Activated CD8-positive, alpha-beta memory T cell treated with anti-CD3 and anti-CD28 coated beads, Interleukin-2, amount 50 U/mL, for 48 hours (primary cell): ENCODE data around the gene SH2D4B.
A peak's percentile ranks its signal among the peaks of the same experiment; 100 is the strongest.

Experiments
- DNase-seq: peaks from one replicate; pipeline ENCODE4 v3.0.0-alpha.2; 2020

Gene SH2D4B

DNA sequence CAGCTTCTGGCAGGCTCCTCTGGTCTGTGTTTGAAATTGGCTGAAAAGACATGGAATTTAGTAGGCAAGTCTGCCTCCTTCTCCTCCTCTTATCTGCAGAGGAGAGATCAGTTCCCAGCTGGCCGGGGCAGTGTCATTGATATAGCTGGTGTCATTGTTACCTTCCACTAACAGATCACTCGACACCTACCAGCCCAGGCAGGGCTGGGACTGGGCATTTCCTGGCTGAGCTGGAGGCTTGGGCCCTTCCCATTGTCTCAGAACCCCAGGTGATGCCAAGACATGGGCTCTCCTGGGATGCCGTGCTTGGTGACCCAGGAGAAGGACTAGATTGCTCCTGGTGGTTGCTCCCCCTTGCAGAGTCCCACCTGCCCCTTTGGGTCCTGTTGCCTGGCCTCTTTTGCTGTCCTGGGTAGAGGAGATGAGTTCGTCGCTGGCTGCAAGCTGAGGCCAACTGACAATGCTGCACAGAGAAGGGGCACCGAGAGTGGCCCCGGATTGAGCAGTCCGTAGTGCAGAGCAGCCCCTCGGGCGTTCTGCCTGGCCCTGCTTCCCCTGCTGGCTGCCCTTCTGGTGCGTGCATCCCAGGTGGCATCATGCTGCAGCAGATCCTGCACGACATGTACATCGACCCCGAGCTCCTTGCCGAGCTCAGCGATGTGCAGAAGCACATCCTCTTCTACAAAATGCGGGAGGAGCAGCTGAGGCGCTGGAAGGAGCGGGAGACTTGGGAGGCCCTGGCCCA is at the start of gene SH2D4B:
SH2D4B (plus strand) TSS at position 167 of the 745 bp plus-strand sequence; CDS start at position 597, 430 bp downstream.
- DNase-seq: peak; percentile 48

DNA sequence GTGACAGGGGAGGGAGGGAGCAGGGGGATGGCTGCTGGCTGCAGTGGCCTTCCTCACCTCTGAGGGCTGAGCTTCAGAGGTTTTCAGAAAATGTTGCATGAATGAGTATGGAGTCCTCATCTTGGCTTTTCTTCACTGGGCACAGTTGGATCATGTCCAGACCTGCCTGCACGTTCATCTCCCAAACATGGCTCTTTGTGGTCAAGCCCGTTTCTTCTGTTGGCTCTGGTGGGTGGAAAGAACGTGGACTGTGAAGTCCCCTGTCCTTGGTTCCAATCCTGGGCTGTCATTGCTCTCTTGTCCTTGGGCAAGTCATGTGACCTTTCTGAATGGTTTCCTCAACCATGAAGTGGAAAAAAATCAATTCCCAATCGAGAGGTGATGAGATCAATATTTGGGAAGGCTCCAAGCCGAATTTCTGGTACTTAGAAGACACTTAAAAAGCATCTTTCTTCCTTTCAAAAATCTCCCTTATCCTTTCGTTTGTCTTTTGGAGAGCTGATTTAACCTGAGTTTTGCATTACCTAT is 49.1 kb upstream of the SH2D4B start:
- DNase-seq: no peak

DNA sequence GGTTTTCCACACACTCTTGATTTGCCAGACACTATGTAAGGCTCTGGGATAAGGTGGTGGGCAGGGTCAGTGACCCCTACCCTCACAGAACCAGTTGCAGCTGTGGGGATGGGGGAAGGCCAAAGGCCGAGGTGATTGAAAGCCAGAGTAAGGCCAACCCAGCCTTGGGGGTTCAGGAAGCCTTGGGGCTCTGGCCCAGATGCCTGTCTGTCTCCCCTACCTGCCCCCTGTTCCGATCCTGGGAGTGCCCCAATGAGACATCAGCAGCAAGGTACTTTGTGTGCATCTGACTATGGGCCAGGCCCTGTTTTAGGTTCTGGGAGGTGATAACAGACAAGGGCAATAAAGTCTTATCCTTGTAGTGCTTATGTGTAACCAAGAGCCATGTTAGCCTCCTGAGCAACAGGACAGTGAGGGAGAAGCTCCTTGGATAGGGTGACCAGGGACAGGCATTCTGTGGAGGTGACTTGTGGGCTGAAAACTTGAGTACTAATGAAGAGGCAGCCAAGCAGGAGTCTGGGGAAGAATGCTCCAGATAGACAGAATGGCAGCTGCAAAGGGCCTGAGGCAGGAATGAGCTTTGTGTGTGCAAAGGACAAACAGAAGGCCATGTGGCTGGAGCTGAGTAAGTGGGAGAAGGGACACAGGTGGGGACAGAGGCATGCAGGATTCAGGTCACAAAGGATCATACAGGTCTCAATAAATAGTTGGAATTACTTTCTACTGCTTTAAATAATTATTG is 48.2 kb upstream of the SH2D4B start:
- peak; percentile 49 for DNase-seq

DNA sequence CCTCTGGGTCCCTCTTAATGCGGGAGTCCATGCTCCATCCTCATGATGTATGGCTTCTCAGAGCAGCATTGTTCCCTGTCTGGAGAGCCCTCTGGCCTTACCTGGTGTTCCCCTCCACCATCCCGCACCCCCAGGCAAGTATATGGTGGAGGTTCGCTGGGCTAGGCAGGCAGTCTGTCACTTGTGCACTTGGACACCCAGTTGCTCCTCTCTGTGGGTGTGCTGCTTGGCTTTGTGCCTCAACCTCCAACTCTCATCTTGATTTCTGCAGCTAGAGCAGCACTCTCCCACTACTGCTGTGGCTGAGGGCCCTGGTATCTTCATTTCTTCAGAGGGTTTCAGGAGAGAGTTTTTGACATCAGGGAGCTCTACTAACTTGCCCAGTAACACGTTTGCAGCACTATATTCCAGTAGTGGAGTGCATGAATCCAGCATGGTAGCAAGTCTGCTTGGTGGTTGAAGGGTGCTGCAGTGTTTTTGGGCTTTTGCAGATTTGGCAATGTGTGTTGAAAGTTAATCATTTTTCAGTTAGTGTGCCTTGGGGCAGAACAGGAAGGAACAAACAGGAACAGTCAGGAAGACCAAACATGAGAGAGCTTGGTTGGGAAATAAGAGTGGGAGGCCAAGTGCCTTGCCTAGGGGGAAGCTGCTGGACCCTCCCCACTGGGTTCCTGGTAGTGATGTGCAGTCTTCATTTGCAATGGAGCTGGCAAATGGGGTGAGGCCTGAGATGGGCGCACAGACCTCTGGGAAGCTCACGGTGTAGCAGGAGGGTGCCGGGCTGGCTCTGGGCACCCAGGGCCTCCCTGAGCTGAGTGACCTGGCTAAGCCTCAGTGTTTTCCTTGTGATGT is 46.2 kb upstream of the SH2D4B start:
- DNase-seq: peak; percentile 48

DNA sequence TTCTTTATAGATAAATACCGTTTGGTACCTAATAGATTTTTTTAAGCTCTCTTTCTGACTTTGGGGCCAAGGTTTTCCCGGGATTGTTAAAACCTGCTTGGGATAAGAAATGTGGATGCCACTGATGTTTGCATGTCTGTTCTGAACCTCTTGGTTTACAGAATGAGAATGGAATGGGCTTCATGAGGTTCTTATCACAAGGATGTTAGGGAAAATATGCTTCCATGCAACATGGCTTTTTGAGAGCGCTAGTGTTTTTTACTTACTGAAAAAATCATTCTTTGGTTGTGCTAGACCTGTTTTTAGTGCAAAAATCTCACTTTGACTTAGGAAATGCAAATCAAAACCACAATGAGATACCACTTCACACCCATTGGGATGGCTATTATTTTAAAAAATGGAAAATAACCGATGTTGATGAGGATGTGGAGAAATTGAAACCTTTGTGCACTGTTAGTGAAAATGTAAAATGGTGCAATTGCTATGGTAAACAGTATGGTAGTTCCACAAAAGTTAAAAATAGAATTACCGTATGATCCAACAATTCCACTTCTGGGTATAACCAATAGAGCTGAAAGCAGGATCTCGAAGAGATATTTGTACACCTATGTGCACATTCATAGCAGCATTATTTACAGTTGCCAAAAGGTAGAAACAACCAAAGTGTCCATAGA is 44.7 kb upstream of the SH2D4B start:
- DNase-seq: no peak

DNA sequence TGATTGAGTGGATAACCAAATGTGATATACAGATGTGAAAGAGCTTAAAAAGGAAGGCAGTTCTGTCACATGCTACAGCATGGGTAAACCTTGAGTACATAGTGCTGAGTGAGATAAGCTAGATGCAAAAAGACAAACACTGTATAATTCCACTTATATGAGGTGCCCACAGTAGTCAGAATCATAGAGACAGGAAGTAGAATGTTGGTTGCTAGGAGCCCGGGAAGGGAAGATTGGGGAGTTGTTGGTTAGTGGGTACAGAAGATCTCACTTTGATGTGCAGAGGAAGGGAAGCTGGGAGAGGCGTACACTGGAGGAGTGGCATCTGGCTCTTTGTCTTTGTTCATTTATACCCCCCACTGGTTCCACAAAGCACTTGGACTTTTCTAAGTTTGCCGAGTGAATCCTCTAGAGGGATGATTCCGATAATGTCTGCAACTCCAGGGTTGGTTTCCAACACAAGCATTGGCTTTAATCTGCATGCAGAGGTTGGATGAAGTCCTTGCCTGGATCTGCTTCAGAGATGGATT is 44.1 kb upstream of the SH2D4B start:
- DNase-seq: peak; percentile 36

DNA sequence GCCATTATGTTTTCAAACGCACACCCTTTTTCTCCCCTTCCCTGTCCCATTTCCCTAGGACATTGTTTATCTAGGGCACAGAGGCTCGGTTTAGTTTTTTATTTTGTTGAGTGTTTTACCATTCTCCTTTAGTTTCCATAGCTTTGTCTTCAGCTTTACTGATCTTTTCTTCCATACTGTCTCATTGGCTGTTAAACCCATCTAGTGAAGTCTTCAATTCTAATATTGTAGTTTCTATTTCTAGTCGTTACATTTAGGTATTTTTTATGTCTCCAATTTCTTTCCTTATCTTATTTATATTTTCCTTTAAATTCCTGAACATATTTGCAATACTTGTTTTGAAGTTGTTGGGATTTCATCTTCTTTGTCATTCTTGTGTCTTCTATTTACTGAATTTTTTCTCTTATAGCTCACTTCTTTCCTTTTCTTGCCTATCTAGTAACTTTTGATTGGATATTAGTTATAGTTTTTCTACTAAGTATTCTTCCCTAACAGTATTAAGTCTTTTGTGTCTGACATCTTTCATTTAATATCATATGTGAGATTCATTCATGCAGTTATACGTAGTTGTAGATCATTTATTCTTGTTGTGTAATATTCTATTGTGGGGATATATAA is 41.0 kb upstream of the SH2D4B start:
- DNase-seq: no peak

DNA sequence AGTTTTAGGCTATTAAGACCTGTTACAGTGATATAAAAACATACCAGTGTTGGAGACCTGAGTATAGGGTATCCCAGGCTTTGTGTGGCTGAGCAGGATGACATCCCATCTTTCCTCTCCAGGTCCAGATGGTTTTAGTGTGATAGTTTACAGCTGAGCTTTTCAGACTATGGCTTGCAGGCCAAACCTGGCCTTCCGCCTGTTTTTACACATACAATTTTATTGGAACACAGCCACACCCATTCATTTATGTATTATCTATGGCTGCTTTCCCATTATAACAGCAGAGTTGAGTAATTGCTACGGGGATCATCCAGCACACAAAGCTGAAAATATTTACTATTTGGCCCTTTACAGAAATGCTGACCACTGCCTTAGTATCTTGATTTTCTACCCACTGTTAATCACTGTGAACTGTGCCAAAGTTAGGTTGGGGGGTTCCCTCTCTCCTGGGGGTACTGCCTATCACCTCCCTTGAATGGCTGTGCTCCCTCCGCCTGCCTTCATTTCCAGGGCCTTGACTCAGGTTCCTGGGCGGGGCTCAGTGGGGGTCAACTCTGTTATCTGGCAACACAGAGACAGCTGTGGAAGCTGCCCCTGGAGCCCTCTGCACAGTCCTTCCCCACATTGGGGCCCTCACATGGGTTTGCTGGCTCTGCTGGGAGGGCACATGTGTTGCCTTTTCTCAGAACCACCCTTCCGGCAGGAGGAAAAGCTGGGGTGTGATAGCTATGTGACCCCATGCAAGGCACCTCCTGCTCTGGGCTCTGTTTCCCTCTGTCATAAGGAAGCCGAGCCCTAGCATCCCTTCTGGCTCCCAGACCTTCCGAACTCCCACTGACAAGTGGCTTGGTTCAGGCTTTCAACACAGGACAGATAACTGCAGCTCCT is 40.3 kb upstream of the SH2D4B start:
- DNase-seq: peak; percentile 56

DNA sequence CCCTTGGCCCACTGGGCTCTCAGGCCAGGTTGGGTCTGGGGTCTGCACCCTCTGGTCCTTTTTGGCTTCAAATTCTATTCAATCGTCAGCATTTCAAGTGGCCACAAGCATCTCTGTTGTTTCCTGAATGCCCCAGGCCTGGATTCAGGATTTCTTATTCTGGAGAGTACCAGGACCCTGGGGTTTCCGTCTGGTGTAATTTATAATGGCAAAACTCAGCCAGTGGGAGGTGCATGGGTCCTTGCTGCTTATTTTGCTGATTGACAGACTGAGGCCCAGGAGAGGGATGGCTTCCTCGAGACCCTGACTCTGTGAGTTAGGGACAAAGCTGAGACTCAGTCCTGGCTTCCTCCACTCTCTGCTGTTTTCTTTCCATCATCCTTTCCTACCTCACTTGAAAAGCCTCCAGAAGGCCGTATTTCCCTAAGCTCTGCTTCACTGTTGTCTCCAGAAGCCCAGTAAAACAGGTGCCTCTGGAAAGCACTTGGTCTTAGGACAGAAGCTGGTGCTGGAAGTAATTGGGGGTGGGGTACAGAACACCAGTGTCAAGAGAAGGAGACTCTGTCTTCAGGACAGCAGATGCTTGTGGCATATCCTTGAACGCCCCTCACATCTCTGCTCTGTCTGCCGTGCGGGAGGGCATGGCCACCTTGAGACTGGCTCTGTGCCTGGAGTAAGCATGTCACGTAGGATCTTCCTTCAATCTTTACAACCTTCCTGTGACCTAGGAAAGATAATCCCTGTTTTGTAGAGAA is 39.4 kb upstream of the SH2D4B start:
- DNase-seq: peak; percentile 53

DNA sequence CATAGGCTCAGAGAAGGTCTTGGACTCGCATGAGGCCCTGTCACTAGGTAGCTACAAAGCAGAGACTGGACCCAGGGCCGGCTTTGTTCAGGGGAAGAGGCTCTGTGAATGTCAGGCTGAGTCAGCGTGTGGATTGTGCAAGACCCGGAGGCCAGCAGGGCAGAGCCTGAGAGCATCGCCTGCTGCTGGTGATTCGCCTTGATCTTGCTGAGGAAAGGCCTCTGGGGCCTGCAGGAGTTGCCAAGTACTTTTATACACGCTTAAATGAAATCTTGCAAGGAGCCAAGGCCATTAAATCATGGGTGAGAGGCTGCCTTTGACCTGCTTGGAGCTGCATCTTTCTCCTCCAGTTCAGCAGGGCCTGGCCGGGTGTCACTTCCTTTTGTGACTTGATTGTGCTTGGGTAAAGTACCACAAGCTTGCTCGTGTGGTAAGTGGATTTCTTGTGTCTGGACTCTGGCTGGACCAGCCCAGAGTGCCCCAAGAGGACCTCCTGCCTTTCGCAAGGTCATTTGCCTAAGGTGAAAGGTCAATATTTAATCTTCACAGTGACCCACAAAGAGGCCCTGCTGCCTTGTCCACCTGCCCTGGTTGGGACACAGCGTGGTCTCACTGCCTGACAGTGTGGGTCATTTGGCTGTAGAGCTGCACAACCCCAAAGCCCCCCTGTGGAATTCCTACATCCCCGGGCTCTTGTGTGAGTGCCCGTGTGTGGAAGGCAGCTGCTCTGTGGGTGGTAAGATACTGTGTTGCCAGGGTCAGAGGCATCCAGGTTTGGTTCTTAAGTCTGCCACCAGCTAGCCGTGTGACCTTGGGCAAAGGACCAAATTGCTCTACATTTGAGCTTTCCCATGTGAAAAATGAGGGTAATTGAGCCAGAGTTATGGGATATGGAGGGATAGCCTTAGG is 38.6 kb upstream of the SH2D4B start:
- peak; percentile 84 for DNase-seq

DNA sequence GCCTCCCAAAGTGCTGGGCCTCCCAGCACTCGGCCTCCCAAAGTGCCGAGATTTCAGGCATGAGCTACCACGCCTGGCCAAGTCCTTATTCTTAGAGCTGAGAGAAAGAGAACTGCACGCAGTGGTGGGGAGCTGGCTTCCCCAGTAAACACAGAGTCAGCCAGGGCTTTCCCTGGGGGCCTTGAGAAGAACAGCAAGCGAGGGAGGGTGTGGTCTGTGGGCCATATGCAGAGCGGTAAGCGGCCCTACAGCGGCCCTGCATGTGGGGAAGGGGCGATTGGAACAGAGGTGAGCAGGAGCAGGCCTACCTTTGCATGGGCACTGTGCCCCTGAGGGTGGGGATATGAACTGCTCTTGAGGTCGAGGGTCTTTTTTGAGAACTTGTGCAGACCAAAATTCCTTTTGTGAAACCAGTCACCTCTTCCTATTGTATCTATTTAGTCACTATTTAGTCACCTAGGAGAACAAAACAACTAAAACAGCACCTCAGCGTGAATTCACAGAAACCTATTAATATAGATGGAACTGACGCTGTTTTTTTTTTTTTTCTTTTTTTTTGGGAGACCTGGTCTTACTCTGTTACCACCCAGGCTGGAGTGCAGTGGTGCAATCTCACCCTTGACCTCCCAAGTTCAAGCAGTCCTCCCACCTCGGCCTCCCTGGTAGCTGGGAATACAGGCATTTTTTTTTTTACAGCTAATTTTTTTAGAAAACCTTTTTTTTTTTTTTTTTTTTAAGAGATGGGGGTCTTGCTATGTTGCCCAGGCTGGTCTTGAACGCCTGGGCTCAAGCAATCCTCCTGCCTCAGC is 36.9 kb upstream of the SH2D4B start:
- peak; percentile 73 for DNase-seq

DNA sequence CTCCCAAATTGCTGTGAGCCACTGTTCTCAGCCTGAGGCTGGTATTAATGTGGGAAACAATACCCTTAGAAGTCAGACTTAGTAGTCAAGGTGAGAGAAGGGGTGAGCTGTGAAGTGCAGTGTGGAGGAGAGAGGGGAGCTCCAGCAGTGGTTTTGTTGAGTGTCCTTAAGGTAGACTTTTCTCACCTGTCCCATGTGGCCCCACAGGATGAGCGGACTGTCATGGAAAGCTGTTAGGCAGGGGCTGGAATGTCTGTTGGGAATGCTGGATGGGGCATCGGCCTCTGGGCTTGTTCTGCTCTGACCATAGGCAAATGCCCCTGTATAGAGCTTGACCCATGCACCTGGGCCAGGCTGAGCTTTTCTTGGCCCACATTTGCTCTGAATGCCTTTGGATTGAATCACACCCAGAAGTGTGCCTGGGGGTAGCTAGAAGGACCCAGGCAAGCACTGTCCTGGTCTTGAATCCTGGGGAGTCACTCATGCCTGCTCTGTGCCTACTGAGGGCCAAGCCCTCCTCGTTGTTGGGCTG is 36.3 kb upstream of the SH2D4B start:
- peak; percentile 49 for DNase-seq

DNA sequence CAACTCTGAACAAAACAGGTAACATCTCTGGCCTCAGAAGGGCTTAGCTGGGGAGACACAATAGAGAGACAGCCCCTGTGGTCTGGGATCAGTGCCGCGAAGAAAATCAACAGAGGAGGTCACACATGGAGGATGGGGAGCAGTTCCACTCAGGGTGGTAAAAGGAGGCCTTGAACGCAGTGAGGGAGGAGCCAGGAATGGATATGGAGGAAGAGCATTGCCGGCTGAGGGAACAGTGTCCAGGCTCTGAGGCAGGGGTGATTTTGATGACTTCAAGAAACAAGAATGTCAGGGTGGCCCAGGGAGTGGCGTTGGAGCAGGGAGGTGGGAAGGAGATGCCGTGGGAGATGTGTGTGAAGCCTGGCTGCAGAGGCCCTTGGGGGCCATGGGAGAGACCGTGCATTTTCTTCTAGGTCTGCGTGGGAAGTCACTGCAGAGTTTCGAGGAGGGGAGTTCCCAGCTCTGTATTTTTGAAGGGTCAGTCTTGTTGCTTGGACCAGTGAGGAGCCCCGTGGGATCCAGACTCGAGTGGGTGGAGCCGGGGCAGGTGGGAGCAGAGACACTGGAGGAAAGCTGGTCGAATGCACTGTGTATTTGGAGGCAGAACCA is 35.7 kb upstream of the SH2D4B start:
- peak; percentile 48 for DNase-seq

DNA sequence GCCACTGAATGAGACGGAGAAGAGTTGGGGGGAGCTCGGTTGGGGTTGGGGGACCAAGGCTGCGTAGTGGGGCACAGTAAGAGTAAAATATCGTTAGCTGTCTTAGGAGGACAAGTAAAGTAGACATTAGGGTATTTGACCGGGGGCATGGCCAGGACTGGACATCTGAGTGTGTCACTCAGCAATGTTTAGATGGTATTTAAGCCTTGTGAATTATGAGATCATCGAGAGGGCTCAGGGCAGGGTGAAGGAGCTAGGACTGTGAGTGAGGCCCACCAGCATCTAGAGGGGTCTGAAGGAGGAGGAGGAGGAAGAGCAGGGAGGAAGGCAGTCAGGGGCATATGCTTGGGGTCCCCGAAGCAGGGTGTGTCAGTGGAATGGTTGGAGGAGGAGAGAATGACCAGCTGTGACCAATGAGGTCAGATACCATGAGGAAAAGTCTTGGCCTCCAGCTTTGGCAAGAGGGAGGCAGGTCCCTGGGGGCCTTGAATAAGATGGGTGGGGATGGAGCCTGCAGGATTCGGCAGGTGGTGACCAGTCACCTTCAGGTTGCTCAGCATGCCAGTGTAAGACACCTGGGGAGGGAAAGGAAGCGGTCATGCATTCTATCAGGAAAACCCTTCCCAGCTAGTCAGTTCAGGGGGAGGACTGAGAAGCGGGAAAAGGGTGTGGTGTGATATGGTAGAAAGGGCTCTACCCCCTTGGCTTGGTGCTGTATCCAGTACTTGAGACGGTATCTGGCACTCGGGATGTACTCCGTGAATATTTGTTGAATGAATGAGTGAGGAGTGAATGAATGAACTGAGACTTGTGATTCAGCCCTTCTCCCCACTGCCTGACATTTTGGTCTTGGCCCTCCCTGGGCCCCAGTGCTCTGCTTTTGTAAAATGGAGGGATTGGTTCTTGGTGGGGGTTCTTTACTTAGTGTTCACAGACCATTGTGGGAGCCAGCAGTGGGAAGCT is 34.8 kb upstream of the SH2D4B start:
- peak; percentile 48 for DNase-seq

DNA sequence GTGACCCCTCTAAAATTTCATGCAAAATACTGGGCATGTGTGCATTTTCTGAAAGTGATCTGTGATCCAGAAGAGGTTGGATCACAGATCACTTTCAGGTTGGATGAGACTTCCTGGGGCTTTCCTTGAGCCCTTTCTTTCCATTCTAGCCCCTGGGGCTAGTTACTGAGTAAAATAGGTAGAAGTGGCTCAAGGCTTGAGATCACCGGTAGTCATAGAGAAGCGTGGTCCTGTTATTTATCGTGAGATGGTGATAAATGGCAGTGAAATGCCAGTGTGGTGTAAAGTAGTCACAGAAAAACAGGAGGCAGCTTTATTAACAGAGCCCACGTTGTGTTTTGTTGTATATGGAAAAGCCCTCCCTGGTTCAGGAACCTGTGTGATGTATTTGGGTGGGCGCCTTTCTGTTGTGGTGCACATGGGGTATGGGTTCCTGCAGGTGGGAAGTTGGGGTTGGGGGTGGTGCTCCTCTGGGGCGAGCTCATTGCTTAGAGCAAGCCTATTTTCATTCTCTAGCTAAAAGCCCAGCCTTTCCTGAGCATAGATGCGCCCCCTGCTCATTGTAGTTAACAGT is 34.0 kb upstream of the SH2D4B start:
- no peak for DNase-seq
